HepG2 (cell line): ENCODE results near the gene VGLL3. TPM values are rescaled to one million over a fixed set of nuclear protein-coding genes. Genes with fewer than 3 reads are reported as not detected.

Source experiments
- ATAC-seq: fragments of 200-7000 bp; cut with Tn5 transposase; 3 replicates; pipeline ENCODE4 v1.9.1; 2020; ENCODE audit warnings: mild to moderate bottlenecking, moderate library complexity
- BruUV-seq: library from RNA; stranded (reverse); fragments of 400-500 nt; replicated peaks from 2 replicates; lab custom pipeline; 2021; lab: Mats Ljungman, UMichigan
- CTCF ChIA-PET: fragments of 300-600 bp; formaldehyde crosslinking; extraction: SDS; loops from one replicate; lab custom pipeline; 2021; ENCODE audit warnings: low total read pairs, inconsistent platforms, low intra/inter-chr PET ratio; lab: Yijun Ruan, JAX
- POLR2A ChIA-PET: fragments of 350-600 bp; sonication (Branson Sonifier 250); formaldehyde crosslinking; loops from one replicate; lab custom pipeline; 2020; ENCODE audit warnings: antibody characterized with exemption, inconsistent platforms; lab: Yijun Ruan, JAX
- DNase-seq: peaks from one replicate; pipeline ENCODE4 v3.0.0-alpha.2; 2015; ENCODE audit warnings: low spot score
- FAIRE-seq: peaks from 3 replicates; lab custom pipeline; 2011; peaks lifted over from hg19 to GRCh38; lab: Jason Lieb, UNC
- H2AFZ ChIP-seq: one replicate; pipeline ENCODE4 v1.6.1; 2011; ENCODE audit warnings: low read length, inconsistent platforms
- H3K27ac ChIP-seq: fragments of 300-600 bp; 3 replicates; pipeline ENCODE4 v1.8.0; 2011; ENCODE audit warnings: mixed run types, mild to moderate bottlenecking, mixed read lengths, low read length, inconsistent platforms; ENCODE audit not compliant: insufficient read depth; ENCODE audit errors: extremely low read length
- H3K27me3 ChIP-seq, 2 experiments: fragments of 200-600 bp in 1 of 2; 2 replicates in 1 of 2; 3 replicates in 1 of 2; pipeline versions ENCODE4 v1.6.0 to v1.8.0; 2011; ENCODE audit warnings: low read length in 2 of 2, mild to moderate bottlenecking in 2 of 2, moderate library complexity in 2 of 2, inconsistent platforms in 1 of 2; ENCODE audit not compliant: insufficient read depth in 2 of 2, control insufficient read depth in 1 of 2
- H3K36me3 ChIP-seq, 2 experiments: fragments of 200-600 bp in 1 of 2; replicated peaks in 1 of 2; 2 replicates in 1 of 2; 3 replicates in 1 of 2; pipeline versions ENCODE4 v1.5.1 to v1.8.0; 2011; ENCODE audit warnings: low read length in 2 of 2, inconsistent platforms in 1 of 2; ENCODE audit not compliant: insufficient read depth in 2 of 2, control insufficient read depth in 1 of 2
- H3K4me1 ChIP-seq: 2 replicates; pipeline ENCODE4 v1.5.1; 2012; ENCODE audit warnings: low read length, inconsistent platforms; ENCODE audit not compliant: insufficient read depth
- H3K4me2 ChIP-seq: 2 replicates; pipeline ENCODE4 v1.6.0; 2011; ENCODE audit warnings: low read depth, low read length, inconsistent platforms
- H3K4me3 ChIP-seq, 3 experiments: fragments of 200-600 bp in 1 of 3; sonication (generic), shearing (Covaris generic) in 1 of 3; replicated peaks in 1 of 3; 2 replicates each; pipeline ENCODE4 v1.5.1; 2011 to 2016; ENCODE audit warnings: low read length in 3 of 3, inconsistent platforms in 2 of 3, low read depth in 2 of 3, mild to moderate bottlenecking in 2 of 3, control low read depth in 1 of 3, mixed read lengths in 1 of 3; ENCODE audit not compliant: insufficient read depth in 1 of 3
- H3K79me2 ChIP-seq: one replicate; pipeline ENCODE4 v1.6.1; 2011; ENCODE audit warnings: low read length, inconsistent platforms; ENCODE audit not compliant: insufficient read depth
- H3K9ac ChIP-seq: 2 replicates; pipeline ENCODE4 v1.6.0; 2011; ENCODE audit warnings: mild to moderate bottlenecking, low read depth, low read length, inconsistent platforms; ENCODE audit not compliant: insufficient read depth
- H3K9me3 ChIP-seq: 2 replicates; pipeline ENCODE4 v1.5.1; 2012; ENCODE audit warnings: mild to moderate bottlenecking, low read length
- H4K20me1 ChIP-seq: 2 replicates; pipeline ENCODE4 v1.6.0; 2011; ENCODE audit warnings: inconsistent platforms, mild to moderate bottlenecking, low read length, moderate library complexity; ENCODE audit not compliant: insufficient read depth
- JUN ChIP-seq: sonication (generic); formaldehyde crosslinking; IDR thresholded peaks from 2 replicates; pipeline ENCODE4 v1.4.0; 2020; ENCODE audit warnings: mild to moderate bottlenecking, missing genetic modification reagents
- KDM3A ChIP-seq: IDR thresholded peaks from 2 replicates; pipeline ENCODE4 v1.6.1; 2018; ENCODE audit warnings: low read depth, missing compliant biosample characterization
- KDM5A ChIP-seq: fragments of 200-600 bp; sonication (generic); IDR thresholded peaks from 2 replicates; pipeline ENCODE4 v1.7.0; 2018; ENCODE audit warnings: antibody characterized with exemption, mild to moderate bottlenecking, low read length, borderline replicate concordance
- LCORL ChIP-seq, 2 experiments: fragments of 450-650 bp in 1 of 2; sonication (generic) in 1 of 2; formaldehyde crosslinking in 1 of 2; IDR thresholded peaks; 2 replicates each; pipeline versions ENCODE4 v1.5.0 to v1.6.1; 2017 to 2020; ENCODE audit warnings: antibody characterized with exemption in 1 of 2, missing genetic modification reagents in 1 of 2
- MAX ChIP-seq: IDR thresholded peaks from 2 replicates; pipeline ENCODE4 v1.6.1; 2012; ENCODE audit warnings: inconsistent platforms
- MYNN ChIP-seq: sonication (generic); formaldehyde crosslinking; IDR thresholded peaks from 2 replicates; pipeline ENCODE4 v1.4.0; 2020; ENCODE audit warnings: mild to moderate bottlenecking, low read depth, missing genetic modification reagents
- NKX3-1 ChIP-seq: sonication (generic); formaldehyde crosslinking; IDR thresholded peaks from 2 replicates; pipeline ENCODE4 v1.5.0; 2020; ENCODE audit warnings: missing genetic modification reagents
- PBX2 ChIP-seq: IDR thresholded peaks from 2 replicates; pipeline ENCODE4 v1.6.1; 2016; ENCODE audit warnings: control low read depth
- RXRA ChIP-seq: sonication (generic); formaldehyde crosslinking; IDR thresholded peaks from 2 replicates; pipeline ENCODE4 v1.5.1; 2020; ENCODE audit warnings: missing genetic modification reagents
- SMARCE1 ChIP-seq: fragments of 450-650 bp; IDR thresholded peaks from 2 replicates; pipeline ENCODE4 v1.6.1; 2017; ENCODE audit warnings: borderline replicate concordance
- ZBTB7A ChIP-seq: sonication (generic); formaldehyde crosslinking; IDR thresholded peaks from 2 replicates; pipeline ENCODE4 v1.8.0; 2022; ENCODE audit warnings: mild to moderate bottlenecking, missing genetic modification reagents
- ZIK1 ChIP-seq: sonication (generic); formaldehyde crosslinking; IDR thresholded peaks from 2 replicates; pipeline ENCODE4 v1.5.0; 2020; ENCODE audit warnings: mild to moderate bottlenecking, low read depth, missing genetic modification reagents, borderline replicate concordance
- ZNF12 ChIP-seq: sonication (generic); formaldehyde crosslinking; IDR thresholded peaks from 2 replicates; pipeline ENCODE4 v1.5.0; 2020; ENCODE audit warnings: missing genetic modification reagents
- ZNF646 ChIP-seq: sonication (generic); formaldehyde crosslinking; IDR thresholded peaks from 2 replicates; pipeline ENCODE4 v1.9.0; 2021; ENCODE audit warnings: mild to moderate bottlenecking, missing genetic modification reagents
- ZSCAN31 ChIP-seq: sonication (generic); formaldehyde crosslinking; IDR thresholded peaks from 2 replicates; pipeline ENCODE4 v1.5.0; 2020; ENCODE audit warnings: low read depth, mild to moderate bottlenecking, missing genetic modification reagents
- WGBS: methylation state at CpG from one replicate; pipeline ENCODE4 v1.1.6; 2017; ENCODE audit warnings: low lambda C conversion rate; 5-methylcytosine and 5-hydroxymethylcytosine counted together
- in situ Hi-C: cut with HindIII; loops from 2 replicates; pipeline ENCODE4 v1.10.0; 2017; ENCODE audit warnings: low pct_unique_long_range_greater_than_20kb; ENCODE audit not compliant: extremely low pct_ligation_motif_present
- intact Hi-C: fragments of 100-400 bp; cut with micrococcal nuclease; formaldehyde crosslinking; loops from one replicate; pipeline ENCODE4 v1.10.0; 2022; ENCODE audit not compliant: unreplicated experiment
- polyA plus RNA-seq, 8 experiments: library from polyadenylated mRNA; depleted of rRNA in 3 of 8; stranded (reverse) in 7 of 8; unstranded in 1 of 8; fragments of >200 nt; fragmentation: Illumina TruSeq in 4 of 8; extraction: Trizol in 4 of 8; gene quantifications; 2 replicates each; pipeline versions ENCODE4 v1.2.1 to v1.2.3, GENCODE V29; 2011 to 2016; ENCODE audit warnings: low read depth in 4 of 8, missing spikeins in 1 of 8, mixed read lengths in 1 of 8; ENCODE audit not compliant: insufficient read depth in 1 of 8
- total RNA-seq, 5 experiments: library from RNA; depleted of rRNA; stranded (reverse); fragments of >200 nt; fragmentation: Illumina TruSeq; extraction: Trizol; gene quantifications; 2 replicates each; pipeline ENCODE4 v1.2.3, GENCODE V29; 2016; ENCODE audit warnings: low read depth in 1 of 5
- TF ChIP-seq, protein P1 (sequence below): sonication (generic); formaldehyde crosslinking; IDR thresholded peaks from 2 replicates; pipeline ENCODE4 v1.5.0; 2020; ENCODE audit warnings: mild to moderate bottlenecking, missing genetic modification reagents, borderline replicate concordance

Gene VGLL3
- total and polyA plus RNA-seq, 2 of the 13 experiments (the other 11 are each of a cell fraction or from before 2014, with no cell fraction given): 0.03 to 0.07 TPM

DNA sequence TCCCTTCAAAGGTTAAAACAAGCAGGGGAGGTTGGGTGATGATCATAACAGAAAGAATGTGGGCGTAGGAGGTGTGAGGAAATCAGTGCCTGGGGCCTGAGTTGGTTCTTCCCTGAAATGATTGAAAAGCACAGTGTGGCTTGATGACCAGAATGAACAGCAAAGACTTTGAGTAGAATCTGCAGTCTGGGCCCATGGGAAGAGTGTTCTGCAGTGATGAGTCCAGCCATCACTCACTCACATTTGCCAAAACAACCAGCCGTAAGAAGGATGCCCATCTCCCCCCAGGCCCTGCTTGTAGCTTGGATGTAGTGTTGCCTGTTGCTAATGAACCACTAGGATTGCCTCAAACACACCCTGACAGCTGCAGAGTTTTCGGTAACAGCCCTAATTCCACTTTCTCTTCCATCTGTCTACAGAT lies 67.9 kb downstream of the VGLL3 start:
- POLR2A ChIA-PET: no interaction called here

More for the DNA sequence above, 67.9 kb downstream of the VGLL3 start:
- H3K4me2 ChIP-seq: no peak overlapping the region
- no peaks in the 10 kb centered on the region for H3K4me1 ChIP-seq
- CTCF ChIA-PET: no interaction called here
- in situ Hi-C loops (no loop called here), intact Hi-C loops (no loop called here)
- BruUV-seq: no TSS peak
- ATAC-seq: no peak
- H3K27ac ChIP-seq: no peak overlapping the region
- TF ChIP-seq LCORL (IDR thresholded peaks at IDR 0.05) (no peak), LCORL (CRISPR knock-in tag; IDR thresholded peaks at IDR 0.05) (no peak), SMARCE1 (no peak), ZIK1 (CRISPR knock-in tag) (no peak), PBX2 (CRISPR knock-in tag) (no peak), KDM5A (no peak), MAX (no peak), ZNF646 (CRISPR knock-in tag) (no peak), KDM3A (CRISPR knock-in tag) (no peak), RXRA (CRISPR knock-in tag) (no peak), MYNN (CRISPR knock-in tag) (no peak), JUN (no peak), ZBTB7A (no peak), ZSCAN31 (CRISPR knock-in tag) (no peak), NKX3-1 (CRISPR knock-in tag) (no peak), ZNF12 (no peak)
- TF ChIP-seq, protein P1, sequence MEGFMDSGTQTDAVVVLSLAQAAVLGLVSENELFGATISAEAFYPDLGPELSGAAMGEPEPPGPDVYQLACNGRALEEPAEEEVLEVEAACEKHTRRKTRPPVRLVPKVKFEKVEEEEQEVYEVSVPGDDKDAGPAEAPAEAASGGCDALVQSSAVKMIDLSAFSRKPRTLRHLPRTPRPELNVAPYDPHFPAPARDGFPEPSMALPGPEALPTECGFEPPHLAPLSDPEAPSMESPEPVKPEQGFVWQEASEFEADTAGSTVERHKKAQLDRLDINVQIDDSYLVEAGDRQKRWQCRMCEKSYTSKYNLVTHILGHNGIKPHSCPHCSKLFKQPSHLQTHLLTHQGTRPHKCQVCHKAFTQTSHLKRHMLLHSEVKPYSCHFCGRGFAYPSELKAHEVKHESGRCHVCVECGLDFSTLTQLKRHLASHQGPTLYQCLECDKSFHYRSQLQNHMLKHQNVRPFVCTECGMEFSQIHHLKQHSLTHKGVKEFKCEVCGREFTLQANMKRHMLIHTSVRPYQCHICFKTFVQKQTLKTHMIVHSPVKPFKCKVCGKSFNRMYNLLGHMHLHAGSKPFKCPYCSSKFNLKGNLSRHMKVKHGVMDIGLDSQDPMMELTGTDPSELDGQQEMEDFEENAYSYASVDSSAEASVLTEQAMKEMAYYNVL (CRISPR knock-in tag): no peak
- no peak overlapping the region for H2AFZ ChIP-seq
- no peaks in the 10 kb centered on the region for H3K9me3 ChIP-seq
- H3K36me3 ChIP-seq: no peaks in the 10 kb centered on the region
- no peaks in the 10 kb centered on the region for H3K79me2 ChIP-seq
- H4K20me1 ChIP-seq: no peaks in the 10 kb centered on the region
- H3K4me3 ChIP-seq: no peak overlapping the region
- FAIRE-seq: no peak
- no peak for DNase-seq
- H3K9ac ChIP-seq: no peak overlapping the region
- 0% methylated on average over 3 of the region's 3 CpGs for WGBS
- H3K27me3 ChIP-seq: no peaks in the 10 kb centered on the region
